Measurements from ENCODE around the gene TARBP1. TPM values are rescaled to one million over a fixed set of nuclear protein-coding genes. Genes with fewer than 3 reads are reported as not detected.

Gene TARBP1
- total and polyA plus RNA-seq, 2 of the 4 experiments (the other 2 are of a cell fraction) = 10.6 to 17.7 TPM

GRCh38 chr1:234372011-234372757, 106.8 kb downstream of the TARBP1 start:
- H3K79me1 ChIP-seq (ENCODE audit: low read depth in 1 of 2, low read length in 2 of 2) = peaks cover 18 to 30% of the 10 kb centered on the region in 2 experiments; a peak in 3 of 4 replicates
- H3K27me3 ChIP-seq (ENCODE audit: control insufficient read depth, insufficient read depth, low read length) = no peaks in the 10 kb centered on the region
- no TSS peak for BruUV-seq (replicated peaks)
- peak overlapping the region; percentile 12; the same call in 1 of the 2 replicates for H3K9ac ChIP-seq (ENCODE audit: low read depth, low read length)
- CTCF ChIA-PET = no interaction called here
- H2AK5ac ChIP-seq (ENCODE audit: low read depth, low read length) = no peak overlapping the region
- no CpG with 5 or more reads among the region's 9 CpGs for WGBS, 2 experiments (ENCODE audit: extremely low coverage in 2 of 2, insufficient read length in 1 of 2)
- TF ChIP-seq CTCF (conservative IDR thresholded peaks at IDR 0.05; ENCODE audit: low read depth, low read length) (no peak), MXI1 (IDR thresholded peaks at IDR 0.05; ENCODE audit: borderline replicate concordance, low read depth, low read length) (no peak), RFX5 (IDR thresholded peaks at IDR 0.05; ENCODE audit: low read depth, low read length) (no peak), CEBPB (IDR thresholded peaks at IDR 0.05; ENCODE audit: low read depth, low read length) (no peak), CHD1 (IDR thresholded peaks at IDR 0.05; ENCODE audit: low read depth, low read length) (no peak), SMC3 (IDR thresholded peaks at IDR 0.05; ENCODE audit: low read depth, low read length) (no peak)
- no peak for ATAC-seq (ENCODE audit: low read depth)
- peak overlapping the region; percentile 7 for H2BK5ac ChIP-seq (ENCODE audit: low read depth, low read length, poor library complexity, severe bottlenecking)
- H2BK20ac ChIP-seq (ENCODE audit: low read depth, low read length) = no peak overlapping the region
- no peak overlapping the region for H2AFZ ChIP-seq (replicated peaks; ENCODE audit: low read length, poor library complexity)
- peaks cover 10% of the 10 kb centered on the region for H3K36me3 ChIP-seq (ENCODE audit: control insufficient read depth, insufficient read depth, low read length)
- dilution Hi-C loops (cut with HindIII; ENCODE audit: low sequenced_read_pairs, unreplicated experiment) = no loop called here
- H2BK15ac ChIP-seq (ENCODE audit: low read depth, low read length) = no peak overlapping the region
- in situ Hi-C loops (cut with MboI; ENCODE audit: low sequenced_read_pairs) = no loop called here
- H3K27ac ChIP-seq (ENCODE audit: insufficient read depth, low read length) = no peak overlapping the region
- H4K5ac ChIP-seq (ENCODE audit: low read depth, low read length) = no peak overlapping the region
- H3K23ac ChIP-seq (ENCODE audit: low read depth, low read length) = no peak overlapping the region
- no peaks in the 10 kb centered on the region for H4K20me1 ChIP-seq (ENCODE audit: insufficient read depth, low read length)
- no peak overlapping the region for H3K56ac ChIP-seq (ENCODE audit: extremely low read depth, insufficient read depth, low read length)
- H4K8ac ChIP-seq (ENCODE audit: low read depth in 2 of 2, low read length in 2 of 2) = peak overlapping the region; percentile 75 to 98; a peak in 3 of 4 replicates
- no peak for DNase-seq
- H3K4me2 ChIP-seq (ENCODE audit: low read depth, low read length) = peak overlapping the region; percentile 67
- peak overlapping the region; percentile 64 for H3K4me3 ChIP-seq (ENCODE audit: insufficient read depth, low read depth, low read length)
- 0 out of 2 replicates have a peak, but pooled peaks cover 2% of the 10 kb centered on the region for H3K9me1 ChIP-seq (ENCODE audit: insufficient read depth, low read length)
- intact Hi-C loops (cut with micrococcal nuclease) = loop anchor here (5.0 kb wide), 1 partner anchor 160 kb away; no protein-coding TSS in a partner anchor
- H2BK120ac ChIP-seq (ENCODE audit: low read depth, low read length) = no peak overlapping the region
- no peak overlapping the region for H2AK9ac ChIP-seq (replicated peaks; ENCODE audit: low read depth, low read length, poor library complexity)
- no peak overlapping the region for H4K91ac ChIP-seq (ENCODE audit: insufficient read depth, low read depth, low read length)
- H3K18ac ChIP-seq (ENCODE audit: low read depth, low read length) = no peak overlapping the region
- H3K4ac ChIP-seq (ENCODE audit: low read depth, low read length) = no peak overlapping the region
- POLR2A ChIA-PET (ENCODE audit: unreplicated experiment) = no interaction called here
- no peaks in the 10 kb centered on the region for H3K9me3 ChIP-seq (ENCODE audit: control insufficient read depth, insufficient read depth, low read length)
- no peak overlapping the region for H3K14ac ChIP-seq (replicated peaks; ENCODE audit: low read depth, low read length)
- no peaks in the 10 kb centered on the region for H3K4me1 ChIP-seq (ENCODE audit: control insufficient read depth, insufficient read depth, low read length)

Data from IMR-90 (cell line).